Right cardiac atrium (tissue), 5 donors: Measurements from ENCODE around the gene ST3GAL4. TPM values are rescaled to one million over a fixed set of nuclear protein-coding genes. Genes with fewer than 3 reads are reported as not detected.
A peak's percentile ranks its signal among the peaks of the same experiment; 100 is the strongest.
"Not testable (repeated sequence)": the region's sequence is repeated elsewhere in the genome, so short reads cannot be mapped to it uniquely, and the experiment has no call there.

ENCODE experiments used
- ATAC-seq, 2 donors: fragments of 200-7000 bp; cut with Tn5 transposase; one replicate each; pipeline versions ENCODE4 v1.8.0 to v1.9.1; 2020; ENCODE audit warnings: moderate library complexity in 2 of 2, mild to moderate bottlenecking in 1 of 2
- DNase-seq, 3 donors: peaks; one replicate each; pipeline ENCODE4 v3.0.0-alpha.2; 2020
- H3K27ac ChIP-seq: one replicate; pipeline ENCODE4 v1.5.1; 2013; ENCODE audit warnings: mild to moderate bottlenecking, low read length, control low read depth, moderate library complexity
- H3K27me3 ChIP-seq: one replicate; pipeline ENCODE4 v1.6.1; 2013; ENCODE audit not compliant: control insufficient read depth, insufficient read depth
- H3K4me1 ChIP-seq: one replicate; pipeline ENCODE4 v1.6.1; 2013; ENCODE audit warnings: low read length; ENCODE audit not compliant: control insufficient read depth, insufficient read depth
- H3K4me3 ChIP-seq: one replicate; pipeline ENCODE4 v1.5.1; 2013; ENCODE audit warnings: low read length, control low read depth
- H3K9me3 ChIP-seq: one replicate; pipeline ENCODE4 v1.6.1; 2013; ENCODE audit warnings: low read length; ENCODE audit not compliant: control insufficient read depth
- WGBS: extraction: QIAGEN DNeasy Blood & Tissue Kit; methylation state at CpG from one replicate; pipeline ENCODE4 v1.1.7; 2013; 5-methylcytosine and 5-hydroxymethylcytosine counted together
- intact Hi-C, 4 donors: fragments of 100-400 bp; cut with DNase I; formaldehyde crosslinking; loops; one replicate each; pipeline versions ENCODE4 v1.11.0 to v1.14.0; 2022 to 2023
- long read RNA-seq, 4 donors: library from polyadenylated mRNA; unstranded; transcript quantifications; one replicate each; pipeline ENCODE4 v2.0.0, GENCODE V29; 2020 to 2021
- polyA plus RNA-seq: library from polyadenylated mRNA; stranded (reverse); fragments of 200-250 nt; gene quantifications from one replicate; pipeline ENCODE4 v1.2.3, GENCODE V29; 2013
- total RNA-seq, 4 donors: library from RNA; stranded (reverse); fragmentation: NEBNext Ultra II Directional; extraction: Animal tissue kit (Norgen Biotek cat#: 25700); gene quantifications; one replicate each; pipeline ENCODE4 v1.2.1, GENCODE V29; 2021
- donor health status: healthy with polysubstance abuse.
- donor health status: DM: no; HTN: yes; CAD: no.
- donor health status: DM: no; HTN: no; CAD: no.
- donor health status: DM: no; HTN: yes; CAD: no; lungs with severe emphysema.
- donor health status: DM: yes; HTN: yes; CAD: no.

Gene ST3GAL4
- total RNA-seq (10 to 100 TPM; 57.3 to 96.9 (median 65.4) TPM), polyA plus RNA-seq (57.5 TPM)
- long read RNA-seq, donor 1, transcript ST3GAL4-204 (11 exons, 1,812 nt) = major isoform, 58 of 86 reads
- long read RNA-seq, donor 1, transcript ST3GAL4-201 (11 exons, 1,790 nt) = minor isoform, 11 of 86 reads
- long read RNA-seq, donor 1, partial matches to known transcripts = 0 of 86 reads
- long read RNA-seq, donor 1, other reads (novel, unspliced or antisense) = 15 of 86 reads
- long read RNA-seq, donor 2, transcript ST3GAL4-201 (11 exons, 1,790 nt) = minor isoform, 10 of 73 reads
- long read RNA-seq, donor 2, transcript ST3GAL4-204 (11 exons, 1,812 nt) = major isoform, 44 of 73 reads
- long read RNA-seq, donor 2, partial matches to known transcripts = 0 of 73 reads
- long read RNA-seq, donor 2, other reads (novel, unspliced or antisense) = 14 of 73 reads
- long read RNA-seq, donor 3, transcript ST3GAL4-217 (11 exons, 1,919 nt) = minor isoform, 15 of 911 reads
- long read RNA-seq, donor 3, transcript ST3GAL4-209 (10 exons, 1,967 nt) = minor isoform, 5 of 911 reads
- long read RNA-seq, donor 3, transcript ST3GAL4-204 (11 exons, 1,812 nt) = major isoform, 600 of 911 reads
- long read RNA-seq, donor 3, transcript ST3GAL4-201 (11 exons, 1,790 nt) = minor isoform, 106 of 911 reads
- long read RNA-seq, donor 3, partial matches to known transcripts = 23 of 911 reads
- long read RNA-seq, donor 3, other reads (novel, unspliced or antisense) = 156 of 911 reads
- long read RNA-seq, donor 4, transcript ST3GAL4-204 (11 exons, 1,812 nt) = major isoform, 52 of 74 reads
- long read RNA-seq, donor 4, transcript ST3GAL4-201 (11 exons, 1,790 nt) = minor isoform, 7 of 74 reads
- long read RNA-seq, donor 4, partial matches to known transcripts = 0 of 74 reads
- long read RNA-seq, donor 4, other reads (novel, unspliced or antisense) = 11 of 74 reads

- Histone ChIP-seq H3K4me1 (peaks cover 36% of the 10 kb centered on the region), H3K4me3 (peak within 1 kb of the TSS; percentile 92), H3K27me3 (no peaks in the 10 kb centered on the region), H3K9me3 (no peaks in the 10 kb centered on the region), H3K27ac (peak within 1 kb of the TSS; percentile 97)
- WGBS = under 1% methylated on average over 71 of the region's 71 CpGs
- DNase-seq (peak; percentile 89 to 96 (median 96)), ATAC-seq (peak; percentile 85 to 86)
- intact Hi-C loops = loop anchor here in 1 of 4 donors (5.0 kb wide), 2 partner anchors 38 to 57 kb away; no protein-coding TSS in a partner anchor
Measured at GRCh38 chr11:126355324-126355925, at the start of gene ST3GAL4. TSS of gene ST3GAL4 (plus strand) at chr11:126355686. CDS start at chr11:126406156, 50,470 bp downstream.

GRCh38 chr11:126305699-126306098 is 49.8 kb upstream of the ST3GAL4 start:
- DNase-seq = no peak
- H3K27ac ChIP-seq = no peak overlapping the region
- peaks cover 2% of the 10 kb centered on the region for H3K4me1 ChIP-seq
- no peak for ATAC-seq
- H3K4me3 ChIP-seq = no peak overlapping the region
- 95% methylated on average over 4 of the region's 4 CpGs for WGBS
- intact Hi-C loops = no loop called here
- H3K9me3 ChIP-seq = no peaks in the 10 kb centered on the region
- H3K27me3 ChIP-seq = no peaks in the 10 kb centered on the region

GRCh38 chr11:126307706-126308105 is 47.8 kb upstream of the ST3GAL4 start:
- H3K4me3 ChIP-seq = no peak overlapping the region
- intact Hi-C loops = loop anchor here in 1 of 4 donors (2.0 kb wide), 1 partner anchor 173 kb away; no protein-coding TSS in a partner anchor
- DNase-seq = no peak
- no peaks in the 10 kb centered on the region for H3K27me3 ChIP-seq
- WGBS = 32% methylated on average over 5 of the region's 5 CpGs
- no peak overlapping the region for H3K27ac ChIP-seq
- H3K4me1 ChIP-seq = peaks cover 4% of the 10 kb centered on the region
- no peaks in the 10 kb centered on the region for H3K9me3 ChIP-seq
- ATAC-seq = no peak

GRCh38 chr11:126308271-126308671 is 47.2 kb upstream of the ST3GAL4 start:
- intact Hi-C loops = loop anchor here in 1 of 4 donors (2.0 kb wide), 1 partner anchor 173 kb away; no protein-coding TSS in a partner anchor
- DNase-seq (no peak), ATAC-seq (no peak)
- Histone ChIP-seq H3K27me3 (no peaks in the 10 kb centered on the region), H3K4me1 (peaks cover 4% of the 10 kb centered on the region), H3K27ac (no peak overlapping the region), H3K9me3 (no peaks in the 10 kb centered on the region), H3K4me3 (no peak overlapping the region)
- 72% methylated on average over 4 of the region's 4 CpGs for WGBS

- H3K4me3 ChIP-seq, H3K27ac ChIP-seq, DNase-seq, H3K4me1 ChIP-seq, H3K9me3 ChIP-seq, H3K27me3 ChIP-seq, ATAC-seq: not testable (repeated sequence)
- 88% methylated on average over 4 of the region's 4 CpGs for WGBS
- intact Hi-C loops = loop anchor here in 1 of 4 donors (2.0 kb wide), 1 partner anchor 172 kb away; no protein-coding TSS in a partner anchor
Measured at GRCh38 chr11:126308771-126309170, 46.7 kb upstream of the ST3GAL4 start.

GRCh38 chr11:126310200-126310991 is 45.1 kb upstream of the ST3GAL4 start:
- Histone ChIP-seq H3K4me3 (no peak overlapping the region), H3K27ac (no peak overlapping the region), H3K4me1 (peaks cover 4% of the 10 kb centered on the region), H3K27me3 (no peaks in the 10 kb centered on the region), H3K9me3 (no peaks in the 10 kb centered on the region)
- intact Hi-C loops = loop anchor here (5.0 to 10.0 kb wide), 5 partner anchors 104 to 172 kb away; no protein-coding TSS in a partner anchor
- DNase-seq (peak; percentile 80 to 92 (median 88)), ATAC-seq (peak; percentile 94 to 95)
- WGBS = 57% methylated on average over 12 of the region's 12 CpGs

- Histone ChIP-seq H3K27me3 (no peaks in the 10 kb centered on the region), H3K4me3 (no peak overlapping the region), H3K4me1 (peaks cover 4% of the 10 kb centered on the region), H3K27ac (peak overlapping the region; percentile 7), H3K9me3 (no peaks in the 10 kb centered on the region)
- 55% methylated on average over 6 of the region's 6 CpGs for WGBS
- no peak for DNase-seq
- intact Hi-C loops = loop anchor here (5.0 to 10.0 kb wide), 5 partner anchors 104 to 171 kb away; no protein-coding TSS in a partner anchor
- peak; percentile 10 to 18 for ATAC-seq
Measured at GRCh38 chr11:126310992-126311310, 44.5 kb upstream of the ST3GAL4 start.

GRCh38 chr11:126311401-126312291 is 43.8 kb upstream of the ST3GAL4 start:
- 90% methylated on average over 14 of the region's 14 CpGs for WGBS
- Histone ChIP-seq H3K4me1 (peaks cover 4% of the 10 kb centered on the region), H3K9me3 (no peaks in the 10 kb centered on the region), H3K27ac (no peak overlapping the region), H3K4me3 (no peak overlapping the region), H3K27me3 (no peaks in the 10 kb centered on the region)
- DNase-seq = no peak
- intact Hi-C loops = loop anchor here (5.0 to 10.0 kb wide), 5 partner anchors 103 to 171 kb away; no protein-coding TSS in a partner anchor
- peak in 1 of 2 donors; percentile 10 for ATAC-seq

GRCh38 chr11:126312961-126313360 is 42.5 kb upstream of the ST3GAL4 start:
- peaks cover 7% of the 10 kb centered on the region for H3K4me1 ChIP-seq
- H3K27ac ChIP-seq = no peak overlapping the region
- H3K9me3 ChIP-seq = no peaks in the 10 kb centered on the region
- no peak overlapping the region for H3K4me3 ChIP-seq
- ATAC-seq (no peak), DNase-seq (peak in 1 of 3 donors; percentile 41)
- WGBS = 76% methylated on average over 8 of the region's 8 CpGs
- intact Hi-C loops = loop anchor here (5.0 to 10.0 kb wide), 5 partner anchors 102 to 169 kb away; no protein-coding TSS in a partner anchor
- no peaks in the 10 kb centered on the region for H3K27me3 ChIP-seq
